ENCODE results near the gene POU1F1.
"Not testable (repeated sequence)": the region's sequence is repeated elsewhere in the genome, so short reads cannot be mapped to it uniquely, and the experiment has no call there.

The POU1F1 gene

GRCh38 chr3:87276484-87276883 lies at the start of gene POU1F1:
TSS of gene POU1F1 (minus strand) at chr3:87276584. CDS start at chr3:87276462, 122 bp downstream.
- DNase-seq = no peak

GRCh38 chr3:87324609-87325008 lies 48.2 kb upstream of the POU1F1 start:
- DNase-seq = no peak

GRCh38 chr3:87320756-87321626 lies 44.6 kb upstream of the POU1F1 start:
- DNase-seq = no peak

GRCh38 chr3:87318617-87319021 lies 42.2 kb upstream of the POU1F1 start:
- DNase-seq = no peak

GRCh38 chr3:87317779-87318178 lies 41.4 kb upstream of the POU1F1 start:
- no peak for DNase-seq

- DNase-seq = no peak
Measured at GRCh38 chr3:87313641-87314040, 37.3 kb upstream of the POU1F1 start.

GRCh38 chr3:87311309-87311708 lies 34.9 kb upstream of the POU1F1 start:
- DNase-seq = no peak

- no peak for DNase-seq
Measured at GRCh38 chr3:87309601-87310000, 33.2 kb upstream of the POU1F1 start.

GRCh38 chr3:87307805-87308204 lies 31.4 kb upstream of the POU1F1 start:
- no peak for DNase-seq

GRCh38 chr3:87305517-87305916 lies 29.1 kb upstream of the POU1F1 start:
- no peak for DNase-seq

- not testable (repeated sequence) for DNase-seq
Measured at GRCh38 chr3:87305031-87305430, 28.6 kb upstream of the POU1F1 start.

GRCh38 chr3:87298111-87298718 lies 21.8 kb upstream of the POU1F1 start:
- peak; percentile 61 for DNase-seq

- DNase-seq = no peak
Measured at GRCh38 chr3:87288446-87288845, 12.1 kb upstream of the POU1F1 start.

- no peak for DNase-seq
Measured at GRCh38 chr3:87287011-87287410, 10.6 kb upstream of the POU1F1 start.

- no peak for DNase-seq
Measured at GRCh38 chr3:87272718-87273341, 3.6 kb downstream of the POU1F1 start.

GRCh38 chr3:87270908-87271700 lies 5.3 kb downstream of the POU1F1 start:
- no peak for DNase-seq

GRCh38 chr3:87269723-87270122 lies 6.7 kb downstream of the POU1F1 start:
- no peak for DNase-seq

GRCh38 chr3:87268646-87269211 lies 7.7 kb downstream of the POU1F1 start:
- no peak for DNase-seq

GRCh38 chr3:87267953-87268645 lies 8.3 kb downstream of the POU1F1 start:
- no peak for DNase-seq

GRCh38 chr3:87261925-87262324 lies 14.5 kb downstream of the POU1F1 start:
- DNase-seq = no peak

- DNase-seq = peak; percentile 30
Measured at GRCh38 chr3:87260270-87260669, 16.1 kb downstream of the POU1F1 start.

- DNase-seq = no peak
Measured at GRCh38 chr3:87250009-87250408, 26.4 kb downstream of the POU1F1 start.
